NCI-H526 treated with DMSO at 0.1 percent for 48 hours (cell line): Measurements from ENCODE around the gene RAVER1.
"Not testable (repeated sequence)": the region's sequence is repeated elsewhere in the genome, so short reads cannot be mapped to it uniquely, and the experiment has no call there.

Experiments
- DNase-seq: peaks from one replicate; lab custom pipeline; 2025; lab: John Stamatoyannopoulos, UW

RAVER1 gene, protein sequence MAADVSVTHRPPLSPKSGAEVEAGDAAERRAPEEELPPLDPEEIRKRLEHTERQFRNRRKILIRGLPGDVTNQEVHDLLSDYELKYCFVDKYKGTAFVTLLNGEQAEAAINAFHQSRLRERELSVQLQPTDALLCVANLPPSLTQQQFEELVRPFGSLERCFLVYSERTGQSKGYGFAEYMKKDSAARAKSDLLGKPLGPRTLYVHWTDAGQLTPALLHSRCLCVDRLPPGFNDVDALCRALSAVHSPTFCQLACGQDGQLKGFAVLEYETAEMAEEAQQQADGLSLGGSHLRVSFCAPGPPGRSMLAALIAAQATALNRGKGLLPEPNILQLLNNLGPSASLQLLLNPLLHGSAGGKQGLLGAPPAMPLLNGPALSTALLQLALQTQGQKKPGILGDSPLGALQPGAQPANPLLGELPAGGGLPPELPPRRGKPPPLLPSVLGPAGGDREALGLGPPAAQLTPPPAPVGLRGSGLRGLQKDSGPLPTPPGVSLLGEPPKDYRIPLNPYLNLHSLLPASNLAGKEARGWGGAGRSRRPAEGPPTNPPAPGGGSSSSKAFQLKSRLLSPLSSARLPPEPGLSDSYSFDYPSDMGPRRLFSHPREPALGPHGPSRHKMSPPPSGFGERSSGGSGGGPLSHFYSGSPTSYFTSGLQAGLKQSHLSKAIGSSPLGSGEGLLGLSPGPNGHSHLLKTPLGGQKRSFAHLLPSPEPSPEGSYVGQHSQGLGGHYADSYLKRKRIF

DNA sequence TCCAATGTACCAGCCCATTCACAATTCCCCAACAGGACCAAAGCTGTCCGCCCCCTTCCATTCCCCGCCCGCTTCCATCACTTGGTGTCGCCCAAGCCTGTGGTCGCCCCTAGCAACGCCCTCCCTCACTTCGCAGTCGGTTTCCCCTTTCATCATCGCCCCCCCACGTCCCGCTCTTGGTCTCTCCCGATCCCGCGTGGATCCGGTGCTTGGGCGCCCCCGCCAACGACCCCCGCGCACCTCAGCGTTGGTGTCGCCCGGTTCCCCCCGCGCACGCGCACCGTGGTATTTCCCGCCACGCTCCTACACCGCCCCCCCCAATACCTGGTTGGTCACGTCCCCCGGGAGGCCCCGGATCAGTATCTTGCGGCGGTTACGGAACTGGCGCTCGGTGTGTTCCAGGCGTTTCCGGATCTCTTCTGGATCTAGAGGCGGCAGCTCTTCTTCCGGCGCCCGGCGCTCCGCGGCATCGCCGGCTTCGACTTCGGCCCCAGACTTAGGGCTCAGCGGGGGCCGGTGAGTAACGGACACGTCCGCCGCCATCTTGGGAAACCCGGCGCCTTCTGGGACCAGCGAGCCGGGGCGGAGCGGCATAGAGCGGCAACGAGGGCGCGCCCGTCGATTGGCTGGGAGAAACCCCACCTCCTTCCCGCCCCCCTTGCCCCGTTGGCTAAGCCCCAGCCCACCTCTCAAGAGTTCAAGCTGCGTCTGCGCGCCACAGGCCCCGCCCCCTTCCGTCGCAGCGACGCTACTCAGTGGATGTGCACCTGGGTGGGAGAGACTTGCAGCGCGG, at the start of gene RAVER1:
RAVER1 (minus strand) TSS at position 565 of the 793 bp plus-strand sequence; CDS start at position 543, 22 bp downstream.
- peak; percentile 79 for DNase-seq

DNA sequence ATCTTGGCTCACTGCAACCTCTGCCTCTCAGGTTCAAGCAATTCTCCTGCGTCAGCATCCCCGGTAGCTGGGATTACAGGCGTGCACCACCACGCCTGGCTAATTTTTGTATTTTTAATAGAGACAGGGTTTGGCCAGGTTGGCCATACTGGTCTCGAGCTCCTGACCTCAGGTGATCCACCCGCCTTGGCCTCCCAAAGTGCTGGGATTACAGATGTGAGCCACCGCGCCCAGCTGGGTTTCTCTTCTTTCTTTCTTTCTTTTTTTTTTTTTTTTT, 49.8 kb upstream of the RAVER1 start:
- DNase-seq = not testable (repeated sequence)

DNA sequence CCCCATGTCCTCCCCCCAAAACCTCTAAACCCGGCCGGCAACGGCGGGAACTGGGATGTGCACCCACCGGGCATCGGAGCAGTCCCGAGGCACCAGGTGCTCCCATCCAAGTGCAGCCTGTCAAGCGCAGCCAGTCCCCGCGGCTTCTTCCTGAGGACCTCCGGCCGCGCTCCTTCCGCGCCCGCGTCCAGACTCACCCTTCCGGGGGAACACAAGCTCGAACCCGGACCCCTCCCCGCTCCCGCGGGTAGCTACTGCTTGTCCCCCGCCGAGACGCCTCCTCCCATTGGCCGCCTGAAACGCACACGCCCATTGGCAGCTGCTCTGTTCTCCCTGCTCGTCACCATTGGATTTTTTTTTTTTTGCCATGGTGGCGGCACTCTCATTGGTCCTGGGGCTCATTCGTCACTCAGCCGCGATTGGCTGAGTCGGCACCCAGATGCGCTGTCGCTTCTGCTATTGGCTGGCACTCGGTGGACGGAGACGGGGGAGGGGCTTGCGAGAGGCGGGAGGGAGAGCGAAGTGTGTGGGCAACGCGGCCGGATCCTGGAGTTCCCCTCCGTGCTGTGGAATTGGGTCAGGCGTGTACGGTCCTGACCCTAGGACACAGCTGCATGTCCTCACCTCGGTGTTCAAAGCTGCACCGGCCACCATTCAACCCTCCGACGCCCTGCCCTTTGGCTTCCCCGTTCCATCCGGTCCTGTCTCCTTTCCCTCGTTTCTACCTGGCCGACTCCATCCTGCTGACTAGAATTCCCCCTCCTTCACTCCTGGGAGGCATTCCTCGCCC, 47.2 kb upstream of the RAVER1 start, which contains the start of gene TYK2:
TYK2 (minus strand) TSS at position 260 of the 790 bp plus-strand sequence. CDS start 2,166 bp downstream, outside the sequence.
- DNase-seq = peak; percentile 89

DNA sequence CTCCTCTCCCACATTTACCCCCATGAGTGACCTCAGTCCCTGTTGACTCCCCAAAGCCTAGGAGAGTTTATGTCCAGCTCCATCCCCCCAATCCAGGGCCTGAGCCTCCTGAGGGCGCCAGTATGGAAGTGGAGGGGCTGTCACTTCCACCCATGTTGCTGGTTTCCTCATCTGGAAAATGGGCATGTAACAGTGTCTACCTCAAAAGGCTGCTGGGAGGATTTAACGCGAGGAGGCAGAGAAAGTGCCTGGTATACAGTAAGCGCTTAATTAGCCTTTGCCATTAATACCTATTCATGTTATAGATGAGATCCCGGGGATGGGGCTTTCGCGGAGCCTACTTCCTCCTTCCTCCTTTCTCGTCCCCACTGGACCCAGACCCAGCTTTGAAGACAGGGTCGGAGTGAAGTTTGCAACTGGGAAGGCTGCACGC, 46.6 kb upstream of the RAVER1 start:
- no peak for DNase-seq

DNA sequence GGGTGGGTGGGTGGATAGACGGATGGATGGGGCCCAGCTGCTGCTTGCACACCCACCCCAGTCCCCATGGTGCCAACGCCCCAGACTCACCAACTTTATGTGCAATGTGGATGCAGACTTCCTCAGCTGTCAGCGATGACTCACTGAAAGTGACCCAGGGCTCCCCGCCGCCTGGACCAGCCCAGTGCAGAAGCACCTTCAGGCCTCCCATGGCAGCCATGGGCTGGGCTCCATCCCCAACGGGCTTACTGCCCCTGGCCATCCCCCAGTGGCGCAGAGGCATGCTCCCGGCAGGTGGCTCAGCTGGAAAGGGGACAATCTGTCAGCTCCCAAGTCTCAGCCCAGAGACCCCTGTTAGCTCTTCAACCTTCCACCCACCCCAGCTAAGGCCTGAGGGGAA, 44.8 kb upstream of the RAVER1 start:
- no peak for DNase-seq

DNA sequence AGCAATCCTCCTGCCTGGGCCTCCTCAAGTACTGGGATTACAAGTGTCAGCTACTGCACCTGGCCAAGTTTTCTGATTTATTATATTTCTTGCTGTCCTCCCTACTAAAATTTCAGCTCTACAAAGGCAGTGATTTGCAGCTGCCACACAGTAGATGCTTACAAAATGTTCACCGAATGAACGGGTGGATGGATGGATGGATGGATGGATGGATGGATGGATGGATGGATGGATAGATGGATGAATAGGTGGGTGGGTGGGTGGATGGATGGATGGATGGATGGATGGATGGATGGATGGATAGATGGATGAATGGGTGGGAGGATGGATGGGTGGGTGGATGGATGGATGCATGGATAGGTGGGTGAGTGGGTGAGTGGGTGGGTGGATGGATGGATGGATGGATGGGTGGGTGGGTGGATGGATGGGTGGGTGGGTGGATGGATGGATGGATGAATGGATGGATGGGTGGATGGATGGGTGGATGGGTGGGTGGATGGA, 43.9 kb upstream of the RAVER1 start:
- not testable (repeated sequence) for DNase-seq

DNA sequence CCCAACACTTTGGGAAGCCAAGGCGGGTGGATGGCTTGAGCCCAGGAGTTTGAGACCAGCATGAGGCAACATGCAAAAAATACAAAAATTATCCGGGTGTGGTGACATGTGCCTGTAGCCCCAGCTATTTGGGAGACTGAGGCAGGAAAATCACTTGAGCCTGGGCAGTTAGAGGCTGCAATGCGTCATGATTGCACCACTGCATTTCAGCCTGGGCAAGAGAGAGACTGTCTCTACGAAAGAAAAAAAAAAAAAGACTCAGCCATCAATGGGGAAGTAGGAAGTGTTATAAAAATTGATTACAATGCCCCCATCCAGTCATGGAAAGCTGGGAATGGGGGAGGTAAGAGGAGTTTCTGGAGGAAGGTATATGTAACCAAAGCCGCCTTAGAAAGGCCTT, 41.6 kb upstream of the RAVER1 start:
- no peak for DNase-seq

DNA sequence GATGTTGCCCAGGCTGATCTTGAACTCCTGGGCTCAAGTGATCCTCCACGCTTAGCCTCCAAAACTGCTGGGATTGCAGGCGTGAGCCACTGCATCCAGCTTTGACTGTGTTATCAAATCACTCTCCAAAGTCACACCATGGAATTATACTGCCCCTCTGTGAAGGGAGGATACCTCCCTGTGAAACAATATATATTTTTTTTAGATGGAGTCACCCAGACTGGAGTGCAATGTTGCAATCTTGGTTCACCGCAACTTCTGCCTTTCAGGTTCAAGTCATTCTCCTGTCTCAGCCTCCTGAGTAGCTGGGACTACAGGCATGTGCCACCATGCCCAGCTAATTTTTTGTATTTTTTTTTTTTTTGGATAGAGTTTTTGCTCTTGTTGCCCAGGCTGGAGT, 39.4 kb upstream of the RAVER1 start:
- no peak for DNase-seq

DNA sequence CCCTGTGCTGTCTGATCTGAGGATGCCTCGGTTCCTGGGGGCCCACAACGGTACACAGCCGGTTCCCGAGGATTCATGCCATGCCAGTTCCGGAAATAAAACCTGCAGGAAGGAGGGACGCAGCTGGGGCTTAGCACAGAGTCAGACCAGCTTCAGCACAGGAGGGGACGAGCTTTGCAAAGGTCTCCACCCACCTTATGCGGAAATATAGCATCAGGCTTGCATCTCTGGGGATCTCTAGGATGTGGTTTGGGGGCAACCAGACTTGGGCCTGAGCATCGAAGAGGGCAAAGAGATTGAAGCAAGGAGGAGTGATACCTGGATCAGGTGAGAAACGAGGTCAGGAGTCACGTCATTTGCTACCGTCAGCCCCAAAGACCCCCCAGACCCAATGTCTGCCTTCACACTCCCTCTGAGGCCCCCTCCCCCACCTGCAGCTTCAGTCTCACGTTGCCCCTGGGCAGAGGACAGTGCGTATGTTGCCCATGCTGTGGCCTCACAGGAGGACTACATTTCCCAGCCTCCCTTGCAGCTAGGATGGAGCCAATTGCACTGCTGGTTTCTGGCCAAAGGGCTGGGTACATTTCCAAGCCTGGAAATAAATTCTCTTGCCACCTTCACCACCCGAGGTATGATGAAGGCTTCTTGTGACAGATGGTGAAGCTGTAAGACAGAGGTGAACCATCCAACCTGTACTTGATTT, 34.9 kb upstream of the RAVER1 start:
- no peak for DNase-seq

DNA sequence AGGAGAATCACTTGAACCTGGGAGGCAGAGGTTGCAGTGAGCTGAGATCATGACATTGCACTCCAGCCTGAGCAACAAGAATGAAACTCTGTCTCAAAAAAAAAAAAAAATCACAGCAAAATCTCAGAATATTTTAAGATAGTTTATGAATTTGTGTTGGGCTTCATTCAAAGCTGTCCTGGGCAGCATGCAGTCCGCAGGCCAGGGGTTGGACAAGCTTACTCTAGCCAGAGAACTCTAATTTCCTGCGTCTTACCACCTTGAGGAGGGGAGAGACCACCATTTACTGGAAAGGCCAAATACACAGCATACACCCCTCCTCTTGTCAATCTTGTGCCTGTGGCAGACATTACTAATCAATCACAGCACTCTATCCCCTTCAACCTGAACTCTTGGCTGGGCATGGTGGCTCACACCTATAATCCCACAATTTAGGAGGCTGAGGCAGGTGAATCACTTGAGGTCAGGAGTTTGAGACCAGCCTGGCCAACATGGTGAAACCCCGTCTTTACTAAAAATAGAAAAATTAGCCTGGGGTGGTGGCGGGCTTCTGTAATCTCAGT, 33.7 kb upstream of the RAVER1 start:
- DNase-seq = not testable (repeated sequence)

DNA sequence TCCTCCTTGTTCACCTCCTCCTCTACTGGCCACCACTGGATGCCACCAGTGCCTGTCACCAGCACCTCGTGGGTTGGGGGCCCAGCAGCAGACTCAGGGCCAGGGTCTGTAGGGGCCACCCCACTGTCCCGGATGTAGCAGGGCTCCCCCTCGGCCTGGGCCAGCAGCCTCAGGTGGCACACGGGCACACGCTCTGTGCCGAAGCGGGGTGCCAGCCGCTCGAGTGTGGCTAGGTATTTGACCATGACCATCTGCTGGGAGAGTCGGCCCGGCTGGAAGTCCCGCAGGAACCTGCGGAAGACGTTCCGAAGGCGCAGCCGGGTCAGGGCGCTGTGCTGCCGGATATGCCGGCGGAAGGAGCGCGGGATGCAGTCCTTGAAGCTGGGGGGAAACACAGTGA, 32.2 kb upstream of the RAVER1 start:
- DNase-seq = no peak

DNA sequence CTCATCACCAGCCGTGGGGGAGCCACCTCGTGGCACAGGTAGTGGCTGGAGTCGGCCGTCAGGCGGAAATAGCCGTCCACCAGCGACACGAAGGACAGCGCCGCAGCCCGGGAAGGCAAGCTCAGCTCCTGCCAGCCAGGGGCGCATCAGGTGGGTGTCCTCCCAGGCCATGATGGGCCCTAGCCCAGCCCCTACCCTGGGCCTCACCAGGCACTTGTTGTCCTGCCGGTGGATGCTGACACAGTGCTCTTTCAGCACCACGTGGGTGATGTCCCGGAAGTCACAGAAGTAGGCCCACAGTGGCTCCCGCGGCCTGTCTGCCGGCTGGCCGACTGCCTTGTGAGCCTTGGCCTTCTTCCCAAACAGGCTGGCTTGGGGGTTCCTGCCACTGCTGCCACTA, 31.3 kb upstream of the RAVER1 start:
- no peak for DNase-seq

DNA sequence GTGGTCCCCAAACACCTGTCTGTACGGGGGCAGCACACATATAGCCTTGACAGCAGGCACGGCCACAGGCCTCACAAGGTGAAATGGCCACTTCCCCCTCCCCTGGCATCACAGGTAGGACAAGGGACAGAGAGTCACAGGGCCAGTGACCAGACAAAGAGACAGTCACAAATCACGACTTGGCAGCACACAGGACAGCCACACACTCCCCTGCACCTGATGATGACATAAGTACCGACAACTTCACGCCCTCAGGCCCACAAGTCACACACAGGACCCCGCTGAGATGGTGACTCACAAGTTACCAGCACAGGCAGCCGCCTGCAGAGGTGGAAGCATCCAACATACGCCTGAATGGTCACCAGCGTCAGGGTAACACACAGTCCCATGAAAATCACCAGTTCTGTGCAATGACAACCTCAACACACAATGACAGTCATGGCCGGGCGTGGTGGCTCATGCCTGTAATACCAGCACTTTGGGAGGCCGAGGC, 30.5 kb upstream of the RAVER1 start:
- no peak for DNase-seq

DNA sequence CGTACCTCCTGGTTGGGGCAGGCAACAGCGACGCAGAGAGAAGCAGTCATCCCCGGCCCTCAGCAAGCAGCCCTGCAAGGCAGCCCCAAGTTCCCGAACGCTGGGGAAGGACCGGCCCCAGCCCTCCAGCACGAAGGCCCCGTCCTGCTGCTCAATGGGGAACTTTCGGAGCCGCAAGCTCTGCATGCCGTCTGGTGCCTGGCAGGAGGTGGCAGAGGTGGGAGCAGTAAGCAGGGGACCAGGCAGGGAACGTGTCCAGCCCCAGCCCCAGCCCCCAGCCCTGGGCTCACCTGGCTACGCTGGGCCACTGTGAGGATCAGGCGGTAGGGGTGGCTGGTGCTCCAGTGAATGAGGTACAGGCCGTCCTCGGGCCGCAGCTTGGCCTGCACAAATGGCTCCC, 28.9 kb upstream of the RAVER1 start:
- DNase-seq = no peak

DNA sequence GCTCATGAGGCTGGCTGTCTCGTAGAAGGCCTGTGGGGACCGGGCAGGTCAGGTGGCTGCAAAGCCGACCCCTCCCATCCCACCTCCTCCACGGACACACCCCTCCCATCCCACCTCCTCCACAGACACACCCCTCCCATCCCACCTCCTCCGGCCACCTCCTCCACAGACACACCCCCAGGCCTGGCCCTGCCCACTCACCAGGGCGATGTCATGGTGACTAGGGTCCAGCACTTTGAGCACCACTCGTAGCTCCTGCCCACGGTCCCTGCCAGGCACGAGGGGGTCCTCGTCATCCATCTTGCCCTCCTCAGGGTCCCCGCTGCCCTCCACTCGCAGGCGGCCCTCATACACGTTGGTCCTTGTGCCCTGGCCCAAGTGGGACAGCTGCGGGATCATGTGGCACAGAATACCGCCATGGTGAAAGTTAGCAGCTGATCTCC, 28.3 kb upstream of the RAVER1 start:
- no peak for DNase-seq

DNA sequence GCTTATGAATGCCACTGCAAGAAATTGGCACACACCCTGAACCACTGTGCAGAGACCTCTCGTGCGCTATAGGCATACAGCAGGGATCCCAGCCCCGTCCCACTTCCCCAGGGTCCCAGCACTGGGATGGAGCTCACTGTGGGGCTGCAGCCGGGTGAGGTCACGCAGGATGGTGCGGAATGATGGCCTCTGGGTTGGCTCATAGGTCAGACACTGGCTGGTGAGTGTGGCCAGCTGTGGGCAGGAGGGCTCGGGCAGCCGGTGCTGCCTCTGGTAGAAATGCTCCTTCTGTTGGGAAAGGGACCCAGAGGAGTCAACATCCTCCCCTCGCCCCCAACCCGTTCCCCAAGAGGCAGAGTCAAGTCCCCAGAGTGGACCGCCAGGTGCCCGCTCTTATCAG, 23.1 kb upstream of the RAVER1 start:
- no peak for DNase-seq

DNA sequence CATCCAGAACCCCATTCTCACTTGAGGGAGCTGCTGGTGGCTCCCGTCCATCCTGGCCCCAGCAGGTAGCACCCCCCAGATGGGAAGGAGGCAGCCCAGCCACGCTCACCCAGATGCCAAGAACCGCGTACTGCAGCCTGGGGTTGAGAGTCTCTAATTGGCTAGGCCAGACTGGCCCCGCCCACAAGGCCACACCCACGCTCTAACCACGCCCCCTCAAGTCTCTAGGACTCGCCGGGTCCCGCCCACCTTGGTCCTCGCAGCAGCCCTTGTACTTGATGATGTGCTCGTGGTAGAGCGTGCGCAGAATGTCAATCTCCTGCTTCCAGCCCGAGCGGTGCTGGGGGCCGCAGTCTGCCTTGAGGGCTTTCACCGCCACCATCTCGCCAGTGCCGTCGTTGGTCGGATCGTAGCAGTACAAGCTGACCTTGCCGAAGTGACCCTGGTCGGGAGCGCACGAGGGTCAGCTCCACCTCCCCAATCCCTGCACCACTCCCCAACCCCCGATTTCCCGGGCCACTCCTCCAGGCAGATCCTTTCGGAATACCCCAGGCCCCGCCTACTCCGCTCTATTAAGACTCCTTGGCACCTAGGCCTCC, 20.6 kb upstream of the RAVER1 start:
- DNase-seq = peak; percentile 28

DNA sequence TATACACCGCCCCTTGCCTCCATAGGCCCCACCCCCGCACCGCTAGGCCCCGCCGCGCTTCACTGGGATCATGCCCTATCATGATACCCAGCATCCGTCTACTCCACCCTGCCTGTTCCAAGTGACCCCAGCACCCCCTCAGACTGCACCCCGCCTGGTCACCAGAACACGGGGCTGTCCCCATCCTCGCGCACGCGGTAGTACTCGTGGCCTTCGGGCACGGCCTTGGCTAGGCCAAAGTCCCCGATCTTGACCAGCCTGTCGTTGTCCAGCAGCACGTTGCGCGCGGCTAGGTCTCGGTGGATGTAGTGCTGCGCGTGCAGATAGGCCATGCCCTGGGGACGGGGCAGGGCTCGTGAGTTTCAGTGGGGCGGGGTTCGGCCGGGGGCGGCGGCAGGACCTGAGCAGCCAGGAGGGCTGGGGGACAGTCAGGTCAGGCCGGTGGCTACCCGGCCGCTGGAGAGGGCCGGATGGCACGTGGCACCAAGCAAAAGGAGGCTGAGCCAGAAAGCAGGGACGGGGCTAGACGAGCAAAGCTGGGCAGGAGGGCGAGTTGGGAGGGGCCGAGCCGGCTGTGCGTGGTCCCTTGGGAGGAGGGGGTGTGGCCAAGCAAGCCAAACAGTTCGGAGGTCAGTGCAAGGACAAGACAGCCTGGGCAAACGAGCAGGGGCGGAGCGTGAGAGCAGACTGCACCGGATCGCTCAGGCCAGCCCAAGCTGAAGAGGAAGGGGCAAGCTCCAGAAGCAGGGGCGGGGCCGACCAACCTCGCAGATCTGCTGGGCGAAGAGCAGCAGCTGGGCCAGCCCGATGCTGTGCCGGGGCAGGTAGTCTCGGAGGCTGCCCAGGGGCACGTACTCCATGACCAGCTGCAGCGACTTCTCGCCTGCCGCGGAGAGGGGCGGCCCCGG, 19.7 kb upstream of the RAVER1 start:
- peak; percentile 60 for DNase-seq

DNA sequence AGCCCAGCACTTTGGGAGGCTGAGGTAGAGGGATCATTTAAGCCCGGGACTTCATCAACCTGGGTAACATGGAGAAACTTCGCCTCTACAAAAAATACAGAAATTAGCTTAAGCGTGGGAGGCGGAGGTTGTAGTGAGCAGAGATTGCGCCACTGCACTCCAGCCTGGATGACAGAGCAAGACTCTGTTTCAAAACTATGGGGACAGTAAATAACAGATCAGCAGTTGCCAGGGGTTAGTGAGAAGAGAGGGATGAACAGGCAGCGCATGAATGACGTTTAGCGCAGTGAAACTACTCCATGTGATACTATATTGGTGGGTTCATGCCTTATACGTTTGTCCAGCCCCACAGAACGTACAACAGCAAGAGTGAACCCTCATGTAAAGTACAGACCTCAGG, 13.2 kb upstream of the RAVER1 start:
- no peak for DNase-seq
